Stimulated activated naive CD8-positive, alpha-beta T cell treated with anti-CD3 and anti-CD28 coated beads, Interleukin-15, amount 100 ng/mL, for 72 hours (primary cell): ENCODE measurements around the gene POLD3.

Experiments used
- ATAC-seq: fragments of 150-1000 bp; cut with Tn5 transposase; 2 replicates; pipeline ENCODE4 v1.10.0; 2021; ENCODE audit warnings: mild to moderate bottlenecking, moderate library complexity
- DNase-seq, 2 donors: peaks; one replicate each; pipeline ENCODE4 v3.0.0; 2021 to 2022
- H3K27ac Mint-ChIP-seq, 2 donors: one replicate each; pipeline ENCODE4 v1.8.0; 2022; ENCODE audit warnings: mild to moderate bottlenecking in 2 of 2, mixed read lengths in 2 of 2, moderate library complexity in 2 of 2
- H3K27me3 Mint-ChIP-seq: one replicate; pipeline ENCODE4 v1.8.0; 2022; ENCODE audit warnings: mixed read lengths
- H3K4me1 Mint-ChIP-seq: one replicate; pipeline ENCODE4 v1.8.0; 2022; ENCODE audit warnings: mild to moderate bottlenecking, mixed read lengths
- H3K4me3 Mint-ChIP-seq, 2 donors: one replicate each; pipeline ENCODE4 v1.8.0; 2022; ENCODE audit warnings: mild to moderate bottlenecking in 2 of 2, mixed read lengths in 2 of 2, moderate library complexity in 1 of 2
- H3K9me3 Mint-ChIP-seq, 2 donors: one replicate each; pipeline ENCODE4 v1.8.0; 2022; ENCODE audit warnings: mixed read lengths in 2 of 2

The POLD3 gene

GRCh38 chr11:74672332-74672955 is 80.1 kb downstream of the POLD3 start:
- H3K9me3 Mint-ChIP-seq = no peaks in the 10 kb centered on the region
- no peaks in the 10 kb centered on the region for H3K27me3 Mint-ChIP-seq
- H3K4me3 Mint-ChIP-seq = no peak overlapping the region
- no peak for DNase-seq
- H3K27ac Mint-ChIP-seq = no peak overlapping the region
- ATAC-seq = no peak
- H3K4me1 Mint-ChIP-seq = no peaks in the 10 kb centered on the region

- ATAC-seq = no peak
- Mint-ChIP-seq H3K4me3 (no peak overlapping the region), H3K9me3 (no peaks in the 10 kb centered on the region), H3K27ac (no peak overlapping the region), H3K27me3 (no peaks in the 10 kb centered on the region), H3K4me1 (no peaks in the 10 kb centered on the region)
- no peak for DNase-seq
These were observed 80.7 kb downstream of the POLD3 start for GRCh38 chr11:74672956-74673692.

GRCh38 chr11:74673693-74674360 is 81.4 kb downstream of the POLD3 start:
- no peak overlapping the region for H3K27ac Mint-ChIP-seq
- H3K4me3 Mint-ChIP-seq = no peak overlapping the region
- no peak for ATAC-seq
- no peaks in the 10 kb centered on the region for H3K4me1 Mint-ChIP-seq
- H3K9me3 Mint-ChIP-seq = no peaks in the 10 kb centered on the region
- DNase-seq = no peak
- H3K27me3 Mint-ChIP-seq = no peaks in the 10 kb centered on the region

- no peak for DNase-seq
- Mint-ChIP-seq H3K27me3 (peaks cover 8% of the 10 kb centered on the region), H3K4me1 (no peaks in the 10 kb centered on the region), H3K4me3 (no peak overlapping the region), H3K9me3 (no peaks in the 10 kb centered on the region), H3K27ac (no peak overlapping the region)
- no peak for ATAC-seq
These were observed 83.4 kb downstream of the POLD3 start for GRCh38 chr11:74675761-74676160.

- Mint-ChIP-seq H3K4me3 (no peak overlapping the region), H3K4me1 (no peaks in the 10 kb centered on the region), H3K27me3 (peaks cover 14% of the 10 kb centered on the region), H3K9me3 (no peaks in the 10 kb centered on the region), H3K27ac (no peak overlapping the region)
- DNase-seq (no peak), ATAC-seq (no peak)
These were observed 84.2 kb downstream of the POLD3 start for GRCh38 chr11:74676596-74676995.

- H3K4me3 Mint-ChIP-seq = no peak overlapping the region
- ATAC-seq = no peak
- DNase-seq = no peak
These were observed 84.7 kb downstream of the POLD3 start for GRCh38 chr11:74677131-74677530.

GRCh38 chr11:74678041-74678440 is 85.7 kb downstream of the POLD3 start:
- Mint-ChIP-seq H3K27me3 (peaks cover 28% of the 10 kb centered on the region), H3K9me3 (no peaks in the 10 kb centered on the region), H3K4me3 (no peak overlapping the region), H3K4me1 (no peaks in the 10 kb centered on the region), H3K27ac (no peak overlapping the region)
- ATAC-seq = no peak
- DNase-seq = peak in 1 of 2 donors; percentile 5

More at GRCh38 chr11:74677131-74677530, 84.7 kb downstream of the POLD3 start:
- Mint-ChIP-seq H3K27ac (no peak overlapping the region), H3K4me1 (no peaks in the 10 kb centered on the region), H3K27me3 (peaks cover 19% of the 10 kb centered on the region), H3K9me3 (no peaks in the 10 kb centered on the region)

- no peak for DNase-seq
- Mint-ChIP-seq H3K9me3 (no peaks in the 10 kb centered on the region), H3K27me3 (peaks cover 36% of the 10 kb centered on the region), H3K27ac (no peak overlapping the region), H3K4me3 (no peak overlapping the region), H3K4me1 (no peaks in the 10 kb centered on the region)
- no peak for ATAC-seq
These were observed 86.5 kb downstream of the POLD3 start for GRCh38 chr11:74678591-74679512.

- Mint-ChIP-seq H3K27ac (no peak overlapping the region), H3K27me3 (peaks cover 42% of the 10 kb centered on the region), H3K4me1 (no peaks in the 10 kb centered on the region), H3K4me3 (no peak overlapping the region), H3K9me3 (no peaks in the 10 kb centered on the region)
- ATAC-seq (no peak), DNase-seq (no peak)
These were observed 87.1 kb downstream of the POLD3 start for GRCh38 chr11:74679513-74679865.

- no peak overlapping the region for H3K4me3 Mint-ChIP-seq
- no peak for ATAC-seq
- H3K27ac Mint-ChIP-seq = no peak overlapping the region
- H3K27me3 Mint-ChIP-seq = peaks cover 49% of the 10 kb centered on the region
- DNase-seq = no peak
- no peaks in the 10 kb centered on the region for H3K4me1 Mint-ChIP-seq
- no peaks in the 10 kb centered on the region for H3K9me3 Mint-ChIP-seq
These were observed 87.8 kb downstream of the POLD3 start for GRCh38 chr11:74680035-74680671.

- Mint-ChIP-seq H3K9me3 (no peaks in the 10 kb centered on the region), H3K27ac (no peak overlapping the region), H3K4me3 (no peak overlapping the region), H3K27me3 (peaks cover 52% of the 10 kb centered on the region), H3K4me1 (no peaks in the 10 kb centered on the region)
- ATAC-seq (no peak), DNase-seq (no peak)
These were observed 88.5 kb downstream of the POLD3 start for GRCh38 chr11:74680703-74681531.

GRCh38 chr11:74681686-74682651 is 89.6 kb downstream of the POLD3 start:
- no peak overlapping the region for H3K27ac Mint-ChIP-seq
- no peaks in the 10 kb centered on the region for H3K4me1 Mint-ChIP-seq
- peaks cover 52% of the 10 kb centered on the region for H3K27me3 Mint-ChIP-seq
- H3K4me3 Mint-ChIP-seq = no peak overlapping the region
- no peaks in the 10 kb centered on the region for H3K9me3 Mint-ChIP-seq
- DNase-seq (no peak), ATAC-seq (no peak)

- no peaks in the 10 kb centered on the region for H3K9me3 Mint-ChIP-seq
- H3K4me1 Mint-ChIP-seq = no peaks in the 10 kb centered on the region
- no peak for DNase-seq
- H3K27me3 Mint-ChIP-seq = peaks cover 52% of the 10 kb centered on the region
- ATAC-seq = no peak
- H3K27ac Mint-ChIP-seq = no peak overlapping the region
- H3K4me3 Mint-ChIP-seq = no peak overlapping the region
These were observed 90.4 kb downstream of the POLD3 start for GRCh38 chr11:74682731-74683278.
